K562 (cell line): ENCODE results near the gene GABARAPL2. TPM values are rescaled to one million over a fixed set of nuclear protein-coding genes. Genes with fewer than 3 reads are reported as not detected.

Experiments used
- BRCA1 ChIP-seq, 2 experiments: fragments of 450-650 bp in 1 of 2; sonication (generic) in 1 of 2; formaldehyde crosslinking in 1 of 2; IDR thresholded peaks; 2 replicates each; pipeline versions ENCODE4 v1.5.0 to v1.6.1; 2017 to 2020; ENCODE audit warnings: mild to moderate bottlenecking in 1 of 2, missing genetic modification reagents in 1 of 2
- ESRRB ChIP-seq: fragments of 250-450 bp; sonication (Bioruptor Pico); IDR thresholded peaks from 2 replicates; pipeline ENCODE4 v1.5.0; 2020; ENCODE audit warnings: mild to moderate bottlenecking, moderate library complexity, borderline replicate concordance
- FOXK1 ChIP-seq: sonication (generic); formaldehyde crosslinking; IDR thresholded peaks from 2 replicates; pipeline ENCODE4 v1.8.0; 2022; ENCODE audit warnings: missing genetic modification reagents, mild to moderate bottlenecking, borderline replicate concordance
- ILF3 ChIP-seq: fragments of 450-650 bp; IDR thresholded peaks from 2 replicates; pipeline ENCODE4 v1.6.1; 2018; ENCODE audit warnings: antibody characterized with exemption, mild to moderate bottlenecking, moderate library complexity, borderline replicate concordance
- MAZ ChIP-seq, 2 experiments: fragments of 450-650 bp in 1 of 2; sonication (generic) in 1 of 2; formaldehyde crosslinking; IDR thresholded peaks in 1 of 2; conservative IDR thresholded peaks in 1 of 2; 2 replicates each; pipeline versions ENCODE4 v1.4.0 to v1.5.0; 2020; ENCODE audit warnings: mild to moderate bottlenecking in 1 of 2, missing genetic modification reagents in 1 of 2
- MTA2 ChIP-seq: fragments of 450-650 bp; IDR thresholded peaks from 2 replicates; pipeline ENCODE4 v1.6.1; 2016; ENCODE audit warnings: low read depth
- NFRKB ChIP-seq: fragments of 450-650 bp; IDR thresholded peaks from 2 replicates; pipeline ENCODE4 v1.6.1; 2016; ENCODE audit warnings: low read depth
- PML ChIP-seq: IDR thresholded peaks from 2 replicates; pipeline ENCODE4 v1.6.1; 2012; ENCODE audit warnings: low read length, inconsistent platforms
- POLR3A ChIP-seq: IDR thresholded peaks from 2 replicates; pipeline ENCODE4 v1.6.1; 2011; ENCODE audit warnings: borderline replicate concordance, mild to moderate bottlenecking, moderate library complexity; ENCODE audit not compliant: insufficient read length, insufficient read depth; ENCODE audit errors: extremely low read depth
- RAD21 ChIP-seq, 2 experiments: fragments of 250-450 bp in 1 of 2; fragments of 450-650 bp in 1 of 2; sonication (Bioruptor Pico) in 1 of 2; formaldehyde crosslinking in 1 of 2; IDR thresholded peaks in 1 of 2; conservative IDR thresholded peaks in 1 of 2; 2 replicates each; pipeline versions ENCODE4 v1.4.0 to v1.8.0; 2020 to 2022; ENCODE audit warnings: mild to moderate bottlenecking in 2 of 2, moderate library complexity in 1 of 2
- RBM34 ChIP-seq: fragments of 200-400 bp; formaldehyde crosslinking; IDR thresholded peaks from 2 replicates; pipeline ENCODE4 v1.6.1; 2018; ENCODE audit warnings: low read length, borderline replicate concordance; ENCODE audit not compliant: insufficient read depth
- SNRNP70 ChIP-seq: fragments of 200-400 bp; formaldehyde crosslinking; optimal IDR thresholded peaks from 2 replicates; pipeline ENCODE3; 2017; ENCODE audit warnings: low read depth, low read length
- ZNF232 ChIP-seq: sonication (generic); formaldehyde crosslinking; IDR thresholded peaks from 2 replicates; pipeline ENCODE4 v1.8.0; 2022; ENCODE audit warnings: mild to moderate bottlenecking, missing genetic modification reagents
- ZNF444 ChIP-seq: fragments of 250-450 bp; sonication (Bioruptor Pico); IDR thresholded peaks from 2 replicates; pipeline ENCODE4 v1.4.0; 2020; ENCODE audit warnings: mild to moderate bottlenecking, moderate library complexity
- ZNF830 ChIP-seq: fragments of 250-450 bp; sonication (Bioruptor Pico); IDR thresholded peaks from 2 replicates; pipeline ENCODE4 v1.5.0; 2021; ENCODE audit warnings: mild to moderate bottlenecking
- polyA plus RNA-seq, 8 experiments: library from polyadenylated mRNA; depleted of rRNA in 4 of 8; stranded (reverse) in 5 of 8; unstranded in 3 of 8; fragments of >200 nt; fragmentation: Nextera tagmentation in 2 of 8; fragmentation: Illumina TruSeq in 1 of 8; extraction: Ambion mirVana in 2 of 8; extraction: Trizol in 1 of 8; gene quantifications; 2 replicates each; pipeline versions ENCODE4 v1.2.1 to v1.2.3, GENCODE V29; 2011 to 2014; ENCODE audit warnings: inconsistent platforms in 1 of 8, missing spikeins in 1 of 8
- total RNA-seq, 7 experiments: library from RNA; depleted of rRNA in 6 of 7; stranded (reverse); fragments of >200 nt in 6 of 7; fragmentation: Illumina TruSeq in 2 of 7; extraction: Trizol in 2 of 7; gene quantifications; 2 replicates each; pipeline versions ENCODE4 v1.2.1 to v1.2.3, GENCODE V29; 2011 to 2021; ENCODE audit warnings: low replicate concordance in 1 of 7
- TF ChIP-seq, protein P1 (sequence below): fragments of 450-650 bp; IDR thresholded peaks from 2 replicates; pipeline ENCODE4 v1.6.1; 2018; ENCODE audit not compliant: partially characterized antibody
- TF ChIP-seq, protein P2 (sequence below): sonication (generic); formaldehyde crosslinking; IDR thresholded peaks from 2 replicates; pipeline ENCODE4 v1.8.0; 2023; ENCODE audit warnings: mild to moderate bottlenecking, missing genetic modification reagents
- TF ChIP-seq, protein P3 (sequence below): sonication (generic); formaldehyde crosslinking; IDR thresholded peaks from 2 replicates; pipeline ENCODE4 v1.8.1; 2022; ENCODE audit warnings: missing genetic modification reagents

Gene GABARAPL2
- total and polyA plus RNA-seq, 9 of the 15 experiments (the other 6 are each of a cell fraction or from before 2014, with no cell fraction given): 42.1 to 288 (median 91.8) TPM

DNA sequence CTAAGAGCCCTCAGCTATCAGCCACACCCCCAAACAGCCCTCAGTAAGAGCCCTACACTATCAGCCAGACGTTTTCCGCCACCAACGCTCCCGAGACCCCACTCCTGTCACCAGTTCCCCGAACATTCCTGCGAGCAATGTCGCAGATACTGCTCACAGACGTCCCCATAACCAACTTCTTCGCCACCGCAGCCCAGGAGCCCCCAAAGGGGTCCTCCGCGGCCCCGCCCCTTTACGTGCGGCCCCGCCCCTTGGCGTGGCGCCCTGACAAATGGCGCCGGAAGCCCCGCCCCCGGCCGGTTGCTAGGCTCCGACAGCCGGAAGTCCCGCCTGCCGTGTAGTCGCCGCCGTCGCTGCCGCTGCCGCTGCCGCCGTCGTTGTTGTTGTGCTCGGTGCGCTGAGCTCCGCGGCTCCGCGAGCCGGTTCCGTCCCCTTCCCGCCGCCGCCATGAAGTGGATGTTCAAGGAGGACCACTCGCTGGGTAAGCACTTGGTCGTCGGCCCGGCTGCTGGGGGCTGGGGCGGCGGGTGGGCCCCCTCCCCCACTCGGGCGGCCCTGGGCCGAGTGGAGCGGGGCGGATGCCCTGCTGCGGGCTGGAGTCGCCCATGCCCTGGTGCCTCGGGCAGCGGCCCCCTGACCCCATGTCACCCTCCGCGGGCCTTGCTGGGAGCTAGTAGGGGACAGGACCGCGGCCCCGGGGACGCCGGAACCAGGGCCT lies at the start of gene GABARAPL2 (continued):
- TF ChIP-seq POLR3A (no peak), ZNF232 (CRISPR knock-in tag) (no peak), FOXK1 (CRISPR knock-in tag) (peak; percentile 21; the same call in 1 of the 2 replicates), ESRRB (no peak), NFRKB (no peak), ILF3 (no peak), RAD21 (CRISPR knock-in tag; conservative IDR thresholded peaks at IDR 0.05 in 1 of 2, IDR thresholded peaks at IDR 0.05 in 1 of 2) (no peak), ZNF444 (CRISPR knock-in tag) (no peak), RBM34 (no peak), SNRNP70 (no peak), PML (peak; percentile 22; the same call in 1 of the 2 replicates), MAZ (CRISPR knock-in tag; conservative IDR thresholded peaks at IDR 0.05 in 1 of 2, IDR thresholded peaks at IDR 0.05 in 1 of 2) (peak; percentile 18 to 72; a peak in 3 of 4 replicates), MTA2 (no peak), ZNF830 (CRISPR knock-in tag) (no peak), BRCA1 (IDR thresholded peaks at IDR 0.05) (no peak), BRCA1 (CRISPR knock-in tag; IDR thresholded peaks at IDR 0.05) (no peak)
- TF ChIP-seq, protein P1, sequence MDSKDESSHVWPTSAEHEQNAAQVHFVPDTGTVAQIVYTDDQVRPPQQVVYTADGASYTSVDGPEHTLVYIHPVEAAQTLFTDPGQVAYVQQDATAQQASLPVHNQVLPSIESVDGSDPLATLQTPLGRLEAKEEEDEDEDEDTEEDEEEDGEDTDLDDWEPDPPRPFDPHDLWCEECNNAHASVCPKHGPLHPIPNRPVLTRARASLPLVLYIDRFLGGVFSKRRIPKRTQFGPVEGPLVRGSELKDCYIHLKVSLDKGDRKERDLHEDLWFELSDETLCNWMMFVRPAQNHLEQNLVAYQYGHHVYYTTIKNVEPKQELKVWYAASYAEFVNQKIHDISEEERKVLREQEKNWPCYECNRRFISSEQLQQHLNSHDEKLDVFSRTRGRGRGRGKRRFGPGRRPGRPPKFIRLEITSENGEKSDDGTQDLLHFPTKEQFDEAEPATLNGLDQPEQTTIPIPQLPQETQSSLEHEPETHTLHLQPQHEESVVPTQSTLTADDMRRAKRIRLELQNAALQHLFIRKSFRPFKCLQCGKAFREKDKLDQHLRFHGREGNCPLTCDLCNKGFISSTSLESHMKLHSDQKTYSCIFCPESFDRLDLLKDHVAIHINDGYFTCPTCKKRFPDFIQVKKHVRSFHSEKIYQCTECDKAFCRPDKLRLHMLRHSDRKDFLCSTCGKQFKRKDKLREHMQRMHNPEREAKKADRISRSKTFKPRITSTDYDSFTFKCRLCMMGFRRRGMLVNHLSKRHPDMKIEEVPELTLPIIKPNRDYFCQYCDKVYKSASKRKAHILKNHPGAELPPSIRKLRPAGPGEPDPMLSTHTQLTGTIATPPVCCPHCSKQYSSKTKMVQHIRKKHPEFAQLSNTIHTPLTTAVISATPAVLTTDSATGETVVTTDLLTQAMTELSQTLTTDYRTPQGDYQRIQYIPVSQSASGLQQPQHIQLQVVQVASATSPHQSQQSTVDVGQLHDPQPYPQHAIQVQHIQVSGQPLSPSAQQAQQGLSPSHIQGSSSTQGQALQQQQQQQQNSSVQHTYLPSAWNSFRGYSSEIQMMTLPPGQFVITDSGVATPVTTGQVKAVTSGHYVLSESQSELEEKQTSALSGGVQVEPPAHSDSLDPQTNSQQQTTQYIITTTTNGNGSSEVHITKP: no peak
- TF ChIP-seq, protein P2, sequence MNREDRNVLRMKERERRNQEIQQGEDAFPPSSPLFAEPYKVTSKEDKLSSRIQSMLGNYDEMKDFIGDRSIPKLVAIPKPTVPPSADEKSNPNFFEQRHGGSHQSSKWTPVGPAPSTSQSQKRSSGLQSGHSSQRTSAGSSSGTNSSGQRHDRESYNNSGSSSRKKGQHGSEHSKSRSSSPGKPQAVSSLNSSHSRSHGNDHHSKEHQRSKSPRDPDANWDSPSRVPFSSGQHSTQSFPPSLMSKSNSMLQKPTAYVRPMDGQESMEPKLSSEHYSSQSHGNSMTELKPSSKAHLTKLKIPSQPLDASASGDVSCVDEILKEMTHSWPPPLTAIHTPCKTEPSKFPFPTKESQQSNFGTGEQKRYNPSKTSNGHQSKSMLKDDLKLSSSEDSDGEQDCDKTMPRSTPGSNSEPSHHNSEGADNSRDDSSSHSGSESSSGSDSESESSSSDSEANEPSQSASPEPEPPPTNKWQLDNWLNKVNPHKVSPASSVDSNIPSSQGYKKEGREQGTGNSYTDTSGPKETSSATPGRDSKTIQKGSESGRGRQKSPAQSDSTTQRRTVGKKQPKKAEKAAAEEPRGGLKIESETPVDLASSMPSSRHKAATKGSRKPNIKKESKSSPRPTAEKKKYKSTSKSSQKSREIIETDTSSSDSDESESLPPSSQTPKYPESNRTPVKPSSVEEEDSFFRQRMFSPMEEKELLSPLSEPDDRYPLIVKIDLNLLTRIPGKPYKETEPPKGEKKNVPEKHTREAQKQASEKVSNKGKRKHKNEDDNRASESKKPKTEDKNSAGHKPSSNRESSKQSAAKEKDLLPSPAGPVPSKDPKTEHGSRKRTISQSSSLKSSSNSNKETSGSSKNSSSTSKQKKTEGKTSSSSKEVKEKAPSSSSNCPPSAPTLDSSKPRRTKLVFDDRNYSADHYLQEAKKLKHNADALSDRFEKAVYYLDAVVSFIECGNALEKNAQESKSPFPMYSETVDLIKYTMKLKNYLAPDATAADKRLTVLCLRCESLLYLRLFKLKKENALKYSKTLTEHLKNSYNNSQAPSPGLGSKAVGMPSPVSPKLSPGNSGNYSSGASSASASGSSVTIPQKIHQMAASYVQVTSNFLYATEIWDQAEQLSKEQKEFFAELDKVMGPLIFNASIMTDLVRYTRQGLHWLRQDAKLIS: 0 out of 2 replicates have a peak, but pooled peaks have one; percentile 10
- TF ChIP-seq, protein P3, sequence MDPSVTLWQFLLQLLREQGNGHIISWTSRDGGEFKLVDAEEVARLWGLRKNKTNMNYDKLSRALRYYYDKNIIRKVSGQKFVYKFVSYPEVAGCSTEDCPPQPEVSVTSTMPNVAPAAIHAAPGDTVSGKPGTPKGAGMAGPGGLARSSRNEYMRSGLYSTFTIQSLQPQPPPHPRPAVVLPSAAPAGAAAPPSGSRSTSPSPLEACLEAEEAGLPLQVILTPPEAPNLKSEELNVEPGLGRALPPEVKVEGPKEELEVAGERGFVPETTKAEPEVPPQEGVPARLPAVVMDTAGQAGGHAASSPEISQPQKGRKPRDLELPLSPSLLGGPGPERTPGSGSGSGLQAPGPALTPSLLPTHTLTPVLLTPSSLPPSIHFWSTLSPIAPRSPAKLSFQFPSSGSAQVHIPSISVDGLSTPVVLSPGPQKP (CRISPR knock-in tag): no peak
